ENCODE data around the gene ADAMTSL1. TPM values are rescaled to one million over a fixed set of nuclear protein-coding genes. Genes with fewer than 3 reads are reported as not detected.

Gene ADAMTSL1
- total and polyA plus RNA-seq, 2 of the 8 experiments (the other 6 are each of a cell fraction or from before 2014, with no cell fraction given), result 0.84 to 1.1 TPM

DNA sequence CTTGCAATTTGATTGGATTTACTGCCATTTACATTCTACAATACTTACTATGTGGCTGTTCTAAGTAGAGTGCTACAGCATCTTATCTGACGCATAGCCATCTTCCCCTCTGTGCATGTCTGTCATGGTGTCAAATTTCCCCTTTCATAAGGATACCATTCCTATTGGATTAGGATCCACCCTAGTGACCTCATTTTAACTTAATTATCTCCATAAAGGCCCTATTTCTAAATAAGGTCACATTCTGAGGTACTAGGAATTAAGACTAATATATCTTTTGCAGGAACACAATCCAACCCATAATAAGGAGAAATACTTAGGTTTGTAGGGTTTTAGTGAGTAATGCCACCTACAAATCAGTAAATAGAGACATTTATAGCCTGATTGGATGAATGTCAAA is 268.0 kb downstream of the ADAMTSL1 start:
- Histone ChIP-seq H3K23me2 (ENCODE audit: low read depth, low read length) (no peaks in the 10 kb centered on the region), H2BK15ac (ENCODE audit: low read length) (no peak overlapping the region), H3K27me3 (replicated peaks in 1 of 4; ENCODE audit: control insufficient read depth in 3 of 4, extremely low read depth in 1 of 4, insufficient read depth in 3 of 4, low read length in 3 of 4) (no peaks in the 10 kb centered on the region), H3K9me3 (ENCODE audit: insufficient read depth in 2 of 2, low read depth in 1 of 2, low read length in 1 of 2) (no peaks in the 10 kb centered on the region), H2BK120ac (replicated peaks; ENCODE audit: low read depth, low read length) (no peak overlapping the region), H3K4me1 (replicated peaks in 1 of 4; ENCODE audit: control insufficient read depth in 3 of 4, insufficient read depth in 4 of 4, low read length in 3 of 4) (peaks cover 0 to 4% (median 0%) of the 10 kb centered on the region in 4 experiments; a peak in 1 of 7 replicates), H4K20me1 (replicated peaks in 1 of 2; ENCODE audit: control insufficient read depth in 1 of 2, insufficient read depth in 2 of 2, low read length in 2 of 2) (no peaks in the 10 kb centered on the region), H3K27ac (ENCODE audit: low read depth, low read length) (no peak overlapping the region), H3K36me3 (ENCODE audit: control insufficient read depth in 2 of 4, insufficient read depth in 4 of 4, low read length in 3 of 4) (no peaks in the 10 kb centered on the region), H3K56ac (replicated peaks; ENCODE audit: insufficient read length, low read depth, low read length) (no peak overlapping the region), H2AFZ (ENCODE audit: low read length) (no peak overlapping the region), H3K23ac (ENCODE audit: insufficient read length) (no peak overlapping the region), H3K9ac (replicated peaks in 1 of 4; ENCODE audit: extremely low read depth in 1 of 4, low read depth in 3 of 4, low read length in 3 of 4) (no peak overlapping the region), H3K18ac (ENCODE audit: extremely low read depth, low read length) (no peak overlapping the region), H4K5ac (ENCODE audit: insufficient read length, low read depth, low read length) (no peak overlapping the region), H3K14ac (ENCODE audit: insufficient read length) (no peak overlapping the region), H2AK5ac (ENCODE audit: low read depth, low read length) (no peak overlapping the region), H4K91ac (replicated peaks; ENCODE audit: insufficient read length, low read length) (no peak overlapping the region), H2BK20ac (ENCODE audit: low read length) (no peak overlapping the region), H3K79me2 (ENCODE audit: control insufficient read depth in 1 of 2, insufficient read depth in 2 of 2, low read length in 2 of 2) (no peaks in the 10 kb centered on the region), H3K4me2 (ENCODE audit: insufficient read depth in 1 of 2, low read depth in 2 of 2, low read length in 2 of 2) (no peak overlapping the region), H3K79me1 (ENCODE audit: low read depth, low read length) (no peaks in the 10 kb centered on the region), H3K4me3 (ENCODE audit: extremely low read depth in 1 of 4, insufficient read depth in 2 of 4, low read depth in 3 of 4, low read length in 4 of 4) (no peak overlapping the region), H2BK5ac (ENCODE audit: low read depth, low read length) (no peak overlapping the region), H3K4ac (replicated peaks; ENCODE audit: insufficient read length, low read depth, low read length) (no peak overlapping the region), H2BK12ac (ENCODE audit: low read depth, low read length) (no peak overlapping the region), H4K8ac (ENCODE audit: extremely low read depth, insufficient read depth, low read length) (no peak overlapping the region)
- ChIA-PET POLR2A (ENCODE audit: partially characterized antibody) (interaction anchor here (0.6 kb wide), 1 partner anchor 371 kb away, joined by 3 read pairs; no protein-coding TSS in a partner anchor), CTCF (ENCODE audit: partially characterized antibody) (no interaction called here)
- no peak for TF ChIP-seq CHD1 (IDR thresholded peaks at IDR 0.05; ENCODE audit: low read depth, low read length)
- no peak for TF ChIP-seq CREB1 (IDR thresholded peaks at IDR 0.05)
- TF ChIP-seq CBX8 (IDR thresholded peaks at IDR 0.05; ENCODE audit: borderline replicate concordance, low read depth, low read length), result no peak
- TF ChIP-seq POLR2A (IDR thresholded peaks at IDR 0.05; ENCODE audit: control extremely low read depth in 1 of 2, low read depth in 2 of 2, low read length in 2 of 2), result no peak
- TF ChIP-seq SP2 (IDR thresholded peaks at IDR 0.05; ENCODE audit: low read length), result no peak
- no peak for TF ChIP-seq BACH1 (IDR thresholded peaks at IDR 0.05; ENCODE audit: low read length)
- no peak for TF ChIP-seq BRCA1 (IDR thresholded peaks at IDR 0.05; ENCODE audit: low read depth, low read length)
- TF ChIP-seq TEAD4 (IDR thresholded peaks at IDR 0.05; ENCODE audit: low read depth, low read length), result no peak
- TF ChIP-seq SAP30 (IDR thresholded peaks at IDR 0.05; ENCODE audit: insufficient read depth, insufficient replicate concordance, low read length), result no peak
- no peak for TF ChIP-seq KDM4A (IDR thresholded peaks at IDR 0.05; ENCODE audit: low read depth, low read length, severe bottlenecking)
- TF ChIP-seq JUN (IDR thresholded peaks at IDR 0.05; ENCODE audit: low read depth, low read length), result no peak
- no peak for TF ChIP-seq RBBP5 (IDR thresholded peaks at IDR 0.05; ENCODE audit: borderline replicate concordance, low read depth, low read length)
- TF ChIP-seq TAF7 (optimal IDR thresholded peaks at IDR 0.05; ENCODE audit: borderline replicate concordance, low read depth, low read length), result no peak
- FAIRE-seq (no peak), DNase-seq (ENCODE audit: low read depth in 1 of 2, low spot score in 2 of 2) (no peak)
- whole genome bisulfite sequencing, 2 experiments (ENCODE audit: extremely low coverage in 1 of 2, insufficient coverage in 1 of 2, insufficient read length in 1 of 2, insufficient replicate concordance in 2 of 2, low coverage in 1 of 2, low lambda C conversion rate in 2 of 2, missing lambda C conversion rate in 1 of 2), result 76% methylated on average over 1 of the region's 1 CpG; no CpG with 5 or more reads in 1 of the 2 experiments

All from H1 (cell line).